OCI-LY7 (cell line): ENCODE results near the gene CA7. TPM values are rescaled to one million over a fixed set of nuclear protein-coding genes. Genes with fewer than 3 reads are reported as not detected.

Source experiments
- BruUV-seq: library from RNA; stranded (reverse); fragments of 400-500 nt; replicated peaks from 2 replicates; lab custom pipeline; 2021; lab: Mats Ljungman, UMichigan
- CTCF ChIA-PET: fragments of 300-600 bp; sonication (Branson Sonifier 250); formaldehyde crosslinking; loops from one replicate; lab custom pipeline; 2022; ENCODE audit warnings: antibody characterized with exemption; ENCODE audit not compliant: unreplicated experiment; lab: Charles Lee
- POLR2A ChIA-PET: fragments of 300-600 bp; sonication (Branson Sonifier 250); formaldehyde crosslinking; loops from one replicate; lab custom pipeline; 2022; ENCODE audit warnings: antibody characterized with exemption; lab: Charles Lee
- DNase-seq: peaks from one replicate; pipeline ENCODE4 v3.0.0-alpha.2; 2015; ENCODE audit warnings: low spot score
- H2AFZ ChIP-seq: fragments of 200-600 bp; sonication (generic), shearing (Covaris generic); 2 replicates; pipeline ENCODE4 v1.6.1; 2014; ENCODE audit warnings: mild to moderate bottlenecking, antibody characterized with exemption, low read length, moderate library complexity
- H3K27ac ChIP-seq: fragments of 200-600 bp; sonication (generic); 2 replicates; pipeline ENCODE4 v1.5.1; 2014; ENCODE audit warnings: mixed run types, low read depth, mild to moderate bottlenecking, moderate library complexity, low read length, inconsistent platforms; ENCODE audit not compliant: poor library complexity, severe bottlenecking
- H3K36me3 ChIP-seq: fragments of 200-600 bp; sonication (generic); 2 replicates; pipeline ENCODE4 v1.6.1; 2014; ENCODE audit warnings: mild to moderate bottlenecking, antibody characterized with exemption, low read length, moderate library complexity, mixed read lengths; ENCODE audit not compliant: insufficient read depth
- H3K4me1 ChIP-seq: fragments of 200-600 bp; sonication (generic); 2 replicates; pipeline ENCODE4 v1.5.1; 2014; ENCODE audit warnings: mild to moderate bottlenecking, low read length; ENCODE audit not compliant: insufficient read depth, poor library complexity, severe bottlenecking
- H3K4me2 ChIP-seq: fragments of 200-600 bp; sonication (generic); 2 replicates; pipeline ENCODE4 v1.6.1; 2014; ENCODE audit warnings: mild to moderate bottlenecking, low read length
- H3K4me3 ChIP-seq: fragments of 200-600 bp; sonication (generic); 2 replicates; pipeline ENCODE4 v1.5.1; 2014; ENCODE audit warnings: mild to moderate bottlenecking, low read depth, low read length; ENCODE audit not compliant: poor library complexity, severe bottlenecking
- H3K79me2 ChIP-seq: fragments of 200-600 bp; sonication (generic); 2 replicates; pipeline ENCODE4 v1.6.1; 2016; ENCODE audit warnings: low read depth, mild to moderate bottlenecking, low read length, moderate library complexity, mixed read lengths; ENCODE audit not compliant: insufficient read depth
- H3K9me2 ChIP-seq: fragments of 200-600 bp; sonication (generic); 2 replicates; pipeline ENCODE4 v1.6.1; 2016; ENCODE audit warnings: mild to moderate bottlenecking, low read length, mixed read lengths; ENCODE audit not compliant: insufficient read depth
- H3K9me3 ChIP-seq: fragments of 200-600 bp; sonication (generic); 2 replicates; pipeline ENCODE4 v1.6.1; 2014; ENCODE audit warnings: mild to moderate bottlenecking, mixed run types, low read length, mixed read lengths
- H4K20me1 ChIP-seq: fragments of 200-600 bp; sonication (generic); 2 replicates; pipeline ENCODE4 v1.6.1; 2014; ENCODE audit warnings: mild to moderate bottlenecking, antibody characterized with exemption, low read length, moderate library complexity, mixed read lengths; ENCODE audit not compliant: insufficient read depth
- CTCF ChIP-seq: fragments of 200-600 bp; sonication (generic); conservative IDR thresholded peaks from 2 replicates; pipeline ENCODE4 v1.5.1; 2014; ENCODE audit warnings: mild to moderate bottlenecking, antibody characterized with exemption, low read length, moderate library complexity, mixed read lengths
- EZH2phosphoT487 ChIP-seq: fragments of 200-600 bp; sonication (generic); IDR thresholded peaks from 2 replicates; pipeline ENCODE4 v1.6.1; 2018; ENCODE audit warnings: low read depth, borderline replicate concordance, mild to moderate bottlenecking, mixed run types, antibody characterized with exemption, low read length, moderate library complexity, mixed read lengths
- intact Hi-C: fragments of 100-400 bp; cut with micrococcal nuclease; formaldehyde crosslinking; loops from one replicate; pipeline ENCODE4 v1.10.0; 2022; ENCODE audit not compliant: unreplicated experiment
- total RNA-seq, 2 experiments: library from RNA; depleted of rRNA in 1 of 2; stranded (reverse); fragments of >200 nt in 1 of 2; shearing (Covaris generic) in 1 of 2; gene quantifications; 2 replicates each; pipeline ENCODE4 v1.2.3, GENCODE V29; 2014 to 2022

Gene CA7
- total RNA-seq, 2 experiments from 2014 or later: not detected

GRCh38 chr16:66846266-66846665 is 2.1 kb downstream of the CA7 start:
- POLR2A ChIA-PET: interaction anchor here (0.6 to 0.7 kb wide), 2 partner anchors 12 to 18 kb away, joined by 3 to 4 read pairs; no protein-coding TSS in a partner anchor
- Histone ChIP-seq H2AFZ (no peak overlapping the region), H4K20me1 (no peaks in the 10 kb centered on the region), H3K4me2 (no peak overlapping the region), H3K9me3 (no peaks in the 10 kb centered on the region), H3K9me2 (no peaks in the 10 kb centered on the region), H3K27ac (no peak overlapping the region), H3K4me1 (peaks cover 5% of the 10 kb centered on the region), H3K79me2 (no peaks in the 10 kb centered on the region), H3K36me3 (no peaks in the 10 kb centered on the region), H3K4me3 (no peak overlapping the region)
- CTCF ChIA-PET: no interaction called here
- intact Hi-C loops: no loop called here
- BruUV-seq: no TSS peak
- no peak for TF ChIP-seq CTCF
- TF ChIP-seq EZH2phosphoT487: no peak
- DNase-seq: no peak

GRCh38 chr16:66846831-66847230 is 2.6 kb downstream of the CA7 start:
- DNase-seq: no peak
- no peak for TF ChIP-seq CTCF
- no peak for TF ChIP-seq EZH2phosphoT487
- H3K9me3 ChIP-seq: no peaks in the 10 kb centered on the region
- no peak overlapping the region for H3K4me3 ChIP-seq
- H3K4me2 ChIP-seq: no peak overlapping the region
- H3K4me1 ChIP-seq: peaks cover 3% of the 10 kb centered on the region
- H3K27ac ChIP-seq: no peak overlapping the region
- POLR2A ChIA-PET: interaction anchor here (0.6 kb wide), 1 partner anchor 13 kb away, joined by 4 read pairs; no protein-coding TSS in a partner anchor
- H3K9me2 ChIP-seq: no peaks in the 10 kb centered on the region
- no TSS peak for BruUV-seq
- no peaks in the 10 kb centered on the region for H4K20me1 ChIP-seq
- intact Hi-C loops: no loop called here
- H3K79me2 ChIP-seq: no peaks in the 10 kb centered on the region
- H2AFZ ChIP-seq: no peak overlapping the region
- H3K36me3 ChIP-seq: no peaks in the 10 kb centered on the region
- CTCF ChIA-PET: no interaction called here

- TF ChIP-seq CTCF (no peak), EZH2phosphoT487 (no peak)
- Histone ChIP-seq H3K4me3 (no peak overlapping the region), H3K9me2 (no peaks in the 10 kb centered on the region), H4K20me1 (no peaks in the 10 kb centered on the region), H3K79me2 (no peaks in the 10 kb centered on the region), H3K9me3 (no peaks in the 10 kb centered on the region), H3K4me1 (peaks cover 3% of the 10 kb centered on the region), H3K36me3 (no peaks in the 10 kb centered on the region), H2AFZ (no peak overlapping the region), H3K27ac (no peak overlapping the region), H3K4me2 (no peak overlapping the region)
- intact Hi-C loops: no loop called here
- POLR2A ChIA-PET: interaction anchor here (0.9 kb wide), 1 partner anchor 9 kb away, joined by 3 read pairs; no protein-coding TSS in a partner anchor
- CTCF ChIA-PET: interaction anchor here (0.5 kb wide), 1 partner anchor 18 kb away, joined by 5 read pairs; no protein-coding TSS in a partner anchor
- BruUV-seq: no TSS peak
- no peak for DNase-seq
Measured at GRCh38 chr16:66847533-66848067, 3.4 kb downstream of the CA7 start.
